HG02763 (cell line): ENCODE data around the gene CLEC12A.

ENCODE experiments used
- ATAC-seq: cut with Tn5 transposase; IDR thresholded peaks from one replicate; pipeline ENCODE4 v1.9.1; 2021; ENCODE audit warnings: mild to moderate bottlenecking, moderate library complexity; ENCODE audit not compliant: unreplicated experiment

CLEC12A gene

GRCh38 chr12:10031771-10032175 lies 60.6 kb downstream of the CLEC12A start:
- no peak for ATAC-seq

GRCh38 chr12:10033783-10034545 lies 62.8 kb downstream of the CLEC12A start:
- ATAC-seq = no peak
